HUES6 (cell line): Measurements from ENCODE around the gene FMO2.

Experiments used
- H3K27ac ChIP-seq: 2 replicates; pipeline ENCODE4 v1.7.0; 2013; ENCODE audit warnings: low read depth, mild to moderate bottlenecking, low read length, inconsistent platforms
- H3K27me3 ChIP-seq: 2 replicates; pipeline ENCODE4 v1.6.1; 2013; ENCODE audit warnings: low read length; ENCODE audit not compliant: control insufficient read depth, insufficient read depth
- H3K36me3 ChIP-seq: 2 replicates; pipeline ENCODE4 v1.6.1; 2013; ENCODE audit warnings: low read length; ENCODE audit not compliant: control insufficient read depth, insufficient read depth
- H3K4me1 ChIP-seq: 2 replicates; pipeline ENCODE4 v1.6.1; 2013; ENCODE audit warnings: low read length; ENCODE audit not compliant: control insufficient read depth, insufficient read depth
- H3K4me3 ChIP-seq: 2 replicates; pipeline ENCODE4 v1.5.1; 2013; ENCODE audit warnings: low read depth, low read length
- H3K9ac ChIP-seq: one replicate; pipeline ENCODE4 v1.6.1; 2013; ENCODE audit warnings: mild to moderate bottlenecking, low read length
- H3K9me3 ChIP-seq: 2 replicates; pipeline ENCODE4 v1.6.1; 2013; ENCODE audit warnings: low read depth, low read length; ENCODE audit not compliant: control insufficient read depth, insufficient read depth

Gene FMO2, protein sequence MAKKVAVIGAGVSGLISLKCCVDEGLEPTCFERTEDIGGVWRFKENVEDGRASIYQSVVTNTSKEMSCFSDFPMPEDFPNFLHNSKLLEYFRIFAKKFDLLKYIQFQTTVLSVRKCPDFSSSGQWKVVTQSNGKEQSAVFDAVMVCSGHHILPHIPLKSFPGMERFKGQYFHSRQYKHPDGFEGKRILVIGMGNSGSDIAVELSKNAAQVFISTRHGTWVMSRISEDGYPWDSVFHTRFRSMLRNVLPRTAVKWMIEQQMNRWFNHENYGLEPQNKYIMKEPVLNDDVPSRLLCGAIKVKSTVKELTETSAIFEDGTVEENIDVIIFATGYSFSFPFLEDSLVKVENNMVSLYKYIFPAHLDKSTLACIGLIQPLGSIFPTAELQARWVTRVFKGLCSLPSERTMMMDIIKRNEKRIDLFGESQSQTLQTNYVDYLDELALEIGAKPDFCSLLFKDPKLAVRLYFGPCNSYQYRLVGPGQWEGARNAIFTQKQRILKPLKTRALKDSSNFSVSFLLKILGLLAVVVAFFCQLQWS

DNA sequence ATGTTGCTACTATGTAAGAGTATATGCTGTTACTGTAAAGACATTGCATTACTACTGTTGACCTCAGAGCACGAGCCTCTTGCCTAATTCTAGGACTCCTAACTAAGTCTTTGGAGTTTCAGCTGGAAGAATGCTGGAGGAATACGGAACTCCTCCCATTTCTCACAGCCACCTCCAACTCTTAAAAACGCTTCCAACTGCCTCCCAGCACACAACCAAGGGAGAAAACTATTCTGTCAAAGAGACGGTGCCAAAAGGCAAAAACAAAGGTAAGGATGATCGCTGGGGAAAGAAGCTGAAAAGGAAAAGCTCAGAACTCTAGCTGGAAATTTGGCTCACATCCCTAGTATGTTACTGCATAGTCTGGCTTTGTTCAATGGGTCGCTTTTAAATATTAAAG, at the start of gene FMO2:
Gene FMO2 (plus strand): TSS at position 210 of the 400 bp plus-strand sequence. CDS start 414 bp downstream, outside the sequence.
- Histone ChIP-seq H3K9me3 (no peaks in the 10 kb centered on the region), H3K36me3 (no peaks in the 10 kb centered on the region), H3K9ac (no peak within 1 kb of the TSS), H3K27me3 (no peaks in the 10 kb centered on the region), H3K4me3 (no peak within 1 kb of the TSS), H3K4me1 (peaks cover 4% of the 10 kb centered on the region; the same call in 1 of the 2 replicates), H3K27ac (no peak within 1 kb of the TSS)

DNA sequence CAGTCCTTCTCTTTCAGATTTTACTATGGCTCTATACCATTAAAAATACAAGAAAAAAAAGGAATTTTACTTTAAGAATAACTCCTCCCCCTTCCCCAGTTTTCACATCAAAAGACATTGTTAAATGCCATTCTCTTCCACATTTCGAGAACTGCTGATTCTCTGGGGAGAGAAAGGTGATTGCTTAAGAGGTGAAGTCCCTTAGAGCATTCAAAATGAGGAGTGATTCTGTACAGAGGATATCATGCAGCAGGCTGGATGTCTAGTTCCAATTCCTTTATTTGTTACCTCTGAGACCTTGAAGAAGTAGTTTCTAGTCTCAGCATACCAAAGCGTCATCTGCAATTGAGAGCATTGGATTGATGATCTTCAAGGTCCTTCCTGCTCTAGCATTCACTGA, 47.5 kb upstream of the FMO2 start:
- Histone ChIP-seq H3K9me3 (no peaks in the 10 kb centered on the region), H3K36me3 (no peaks in the 10 kb centered on the region), H3K9ac (no peak overlapping the region), H3K27me3 (no peaks in the 10 kb centered on the region), H3K4me3 (no peak overlapping the region), H3K27ac (no peak overlapping the region), H3K4me1 (peaks cover 14% of the 10 kb centered on the region)

DNA sequence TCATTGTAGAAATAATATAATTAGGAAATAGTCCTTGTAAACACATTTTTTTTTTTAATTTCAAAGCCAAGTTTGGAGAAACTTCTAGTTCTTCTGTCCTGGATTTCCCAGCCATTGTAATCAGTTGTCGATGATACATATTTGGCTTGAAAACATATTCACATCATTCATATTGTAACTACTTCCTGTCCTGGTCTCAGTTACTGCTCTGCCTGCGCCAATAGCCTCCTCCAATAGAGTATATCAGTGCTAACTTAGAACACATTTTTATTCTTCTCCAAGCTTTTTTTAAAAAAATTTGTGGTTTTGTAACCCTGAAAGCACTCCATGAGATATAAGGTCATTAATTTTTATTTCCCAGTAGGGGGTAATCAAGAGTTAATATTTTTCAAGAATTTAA, 46.1 kb upstream of the FMO2 start:
- no peak overlapping the region for H3K4me3 ChIP-seq
- no peaks in the 10 kb centered on the region for H3K9me3 ChIP-seq
- no peaks in the 10 kb centered on the region for H3K27me3 ChIP-seq
- H3K9ac ChIP-seq: no peak overlapping the region
- H3K27ac ChIP-seq: no peak overlapping the region
- no peaks in the 10 kb centered on the region for H3K36me3 ChIP-seq
- peaks cover 14% of the 10 kb centered on the region for H3K4me1 ChIP-seq

DNA sequence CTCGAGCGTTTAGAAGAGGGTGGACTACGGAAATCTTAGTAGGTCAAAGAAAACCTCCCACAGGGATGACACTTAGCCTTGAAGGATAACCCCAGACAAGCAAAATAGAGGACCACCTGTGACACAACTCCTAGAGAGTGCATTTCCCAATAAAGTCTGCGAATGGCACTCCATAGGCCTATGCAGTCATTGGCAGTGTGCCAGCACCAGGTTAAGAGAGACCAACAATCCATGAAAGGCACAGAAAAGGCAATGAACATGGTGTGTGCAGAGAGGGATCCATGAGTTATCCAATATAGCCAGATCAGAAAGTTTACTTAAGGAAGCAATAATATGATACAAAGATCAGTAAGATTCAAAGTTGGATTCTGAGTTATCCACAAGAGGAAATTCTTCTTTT, 45.2 kb upstream of the FMO2 start:
- Histone ChIP-seq H3K9me3 (no peaks in the 10 kb centered on the region), H3K27ac (no peak overlapping the region), H3K27me3 (no peaks in the 10 kb centered on the region), H3K9ac (no peak overlapping the region), H3K4me1 (peaks cover 14% of the 10 kb centered on the region), H3K4me3 (no peak overlapping the region), H3K36me3 (no peaks in the 10 kb centered on the region)

DNA sequence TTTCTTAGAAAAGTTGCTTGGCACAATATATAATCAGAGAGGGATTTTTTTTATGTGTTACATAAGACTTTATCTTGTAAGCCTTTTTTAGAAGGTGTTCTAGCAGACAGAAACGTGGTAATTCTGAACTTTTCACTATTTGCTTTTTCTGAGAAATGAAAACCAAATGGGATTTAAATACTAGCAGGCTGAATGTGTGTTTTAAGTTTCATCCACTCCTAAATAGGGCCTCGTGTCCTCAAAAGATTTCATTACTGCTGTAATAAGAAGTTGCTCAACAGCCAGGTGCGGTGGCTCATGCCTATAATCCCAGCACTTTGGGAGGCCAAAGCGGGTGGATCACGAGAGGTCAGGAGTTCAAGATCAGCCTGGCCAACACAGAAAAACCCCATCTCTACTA, 44.7 kb upstream of the FMO2 start:
- Histone ChIP-seq H3K9me3 (no peaks in the 10 kb centered on the region), H3K4me3 (no peak overlapping the region), H3K9ac (no peak overlapping the region), H3K4me1 (peaks cover 14% of the 10 kb centered on the region), H3K27ac (no peak overlapping the region), H3K36me3 (no peaks in the 10 kb centered on the region), H3K27me3 (no peaks in the 10 kb centered on the region)

DNA sequence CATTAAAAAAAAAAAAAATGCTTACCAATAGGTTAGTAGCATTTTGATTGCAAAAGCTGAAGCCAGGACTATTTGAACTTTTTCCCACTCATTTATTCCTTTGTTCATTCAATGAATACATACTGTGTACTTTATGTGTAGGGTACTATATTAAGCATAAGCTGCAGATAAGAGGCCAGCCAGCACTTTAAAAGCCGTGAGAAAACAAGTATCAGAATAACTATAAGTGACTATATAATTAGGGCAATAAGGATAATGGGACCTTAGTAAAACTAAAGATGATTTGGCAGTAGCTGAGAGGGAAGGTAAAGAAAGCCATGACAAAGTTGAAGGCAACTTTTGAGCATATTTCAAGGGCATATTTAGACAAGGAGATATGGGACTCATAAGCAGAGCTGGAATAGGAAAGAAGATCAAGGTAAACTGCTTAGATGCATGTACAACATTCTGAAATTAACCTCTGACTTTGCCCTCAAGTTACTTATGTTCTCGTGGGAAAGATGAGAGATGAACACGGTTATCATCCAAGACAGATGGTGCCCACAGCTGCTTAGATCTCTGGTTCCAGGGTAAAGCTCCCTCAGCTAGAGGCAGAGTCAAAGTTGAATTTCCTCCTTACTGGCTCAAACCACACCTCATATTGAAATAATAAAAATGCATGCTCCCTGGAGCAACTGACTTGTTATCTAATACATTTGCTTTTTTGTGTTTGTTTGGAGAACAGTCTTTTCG, 44.0 kb upstream of the FMO2 start:
- Histone ChIP-seq H3K9ac (no peak overlapping the region), H3K9me3 (no peaks in the 10 kb centered on the region), H3K36me3 (no peaks in the 10 kb centered on the region), H3K4me1 (peaks cover 14% of the 10 kb centered on the region), H3K27ac (no peak overlapping the region), H3K4me3 (no peak overlapping the region), H3K27me3 (no peaks in the 10 kb centered on the region)

DNA sequence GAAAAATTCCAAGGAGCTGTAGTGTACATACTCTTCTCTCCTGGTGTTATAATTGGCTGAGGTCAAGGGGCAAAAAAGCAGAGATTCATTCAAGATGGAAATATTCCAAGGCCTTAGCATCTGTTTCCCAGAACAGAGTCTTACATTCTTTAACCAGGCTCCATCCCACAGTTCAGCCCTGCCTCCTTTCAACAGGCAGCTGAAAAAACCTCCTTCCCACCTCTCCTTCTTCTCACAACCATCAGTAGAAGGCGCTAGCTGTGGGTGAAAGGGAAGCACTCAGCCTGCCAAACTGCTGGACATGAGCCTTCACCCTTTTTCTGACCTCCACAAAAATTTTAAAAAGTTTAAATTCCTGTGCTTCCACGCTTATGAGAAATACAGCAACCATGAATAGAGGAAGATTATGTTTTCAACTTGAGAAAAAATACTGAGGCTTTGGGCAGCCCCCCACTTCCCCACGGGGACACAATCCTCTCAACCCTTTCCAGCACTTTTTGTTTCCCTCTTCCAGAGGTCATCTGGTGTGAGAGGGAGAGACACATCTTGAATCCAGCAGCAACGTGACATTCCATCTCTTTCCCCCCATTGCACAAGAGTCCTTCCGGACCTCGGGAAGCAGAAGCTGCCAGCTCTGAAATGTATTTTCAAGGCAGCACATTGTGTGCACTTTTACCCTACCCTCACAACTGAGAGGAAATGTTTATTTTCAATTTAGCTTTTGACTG, 43.2 kb upstream of the FMO2 start:
- H3K36me3 ChIP-seq: no peaks in the 10 kb centered on the region
- H3K9me3 ChIP-seq: no peaks in the 10 kb centered on the region
- H3K27me3 ChIP-seq: no peaks in the 10 kb centered on the region
- H3K4me1 ChIP-seq: peaks cover 14% of the 10 kb centered on the region
- no peak overlapping the region for H3K4me3 ChIP-seq
- H3K27ac ChIP-seq: no peak overlapping the region
- no peak overlapping the region for H3K9ac ChIP-seq

DNA sequence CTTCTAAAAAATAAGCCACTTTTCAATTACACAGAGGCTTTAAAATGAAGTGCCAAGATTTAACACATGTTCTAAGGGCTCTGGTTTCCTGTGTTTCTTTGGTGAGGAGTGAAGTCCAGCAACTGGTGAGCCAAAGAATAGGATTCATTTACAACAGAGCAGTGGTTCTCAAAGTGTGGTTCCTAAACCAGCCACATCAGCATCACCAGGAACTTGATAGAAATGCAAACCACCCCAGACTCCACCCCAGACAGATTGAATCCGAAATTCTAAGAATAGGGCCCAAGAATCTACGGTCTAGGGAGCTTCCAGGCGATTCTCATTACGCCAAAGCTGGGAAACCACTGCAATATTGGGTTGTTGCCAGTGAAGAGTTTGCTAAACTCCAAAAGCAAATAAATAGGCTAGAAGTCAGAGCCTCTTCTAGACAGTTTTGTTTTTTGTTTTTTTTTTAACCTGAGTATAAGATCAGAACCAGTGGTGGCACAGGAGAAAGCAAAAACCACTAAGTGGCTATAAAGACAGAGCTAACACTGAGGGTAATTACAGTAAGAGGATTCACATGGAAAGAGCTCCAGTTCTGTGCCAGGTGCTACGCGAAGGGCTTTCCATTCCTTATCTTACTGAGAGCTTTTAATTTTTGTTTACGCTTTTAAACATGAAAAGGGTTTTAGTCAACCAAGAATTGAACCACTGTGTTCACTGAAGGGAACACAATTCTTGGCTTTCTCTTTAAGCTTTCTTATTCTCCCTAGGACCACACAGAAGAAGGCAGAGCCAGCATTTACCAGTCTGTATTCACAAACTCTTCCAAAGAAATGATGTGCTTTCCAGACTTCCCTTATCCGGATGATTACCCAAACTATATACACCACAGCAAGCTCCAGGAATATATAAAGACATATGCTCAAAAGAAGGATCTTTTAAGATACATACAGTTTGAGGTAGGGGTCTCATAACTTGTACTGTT, 42.4 kb upstream of the FMO2 start:
- Histone ChIP-seq H3K4me3 (no peak overlapping the region), H3K36me3 (no peaks in the 10 kb centered on the region), H3K4me1 (peaks cover 8% of the 10 kb centered on the region), H3K9me3 (no peaks in the 10 kb centered on the region), H3K27me3 (no peaks in the 10 kb centered on the region), H3K9ac (no peak overlapping the region), H3K27ac (no peak overlapping the region)

DNA sequence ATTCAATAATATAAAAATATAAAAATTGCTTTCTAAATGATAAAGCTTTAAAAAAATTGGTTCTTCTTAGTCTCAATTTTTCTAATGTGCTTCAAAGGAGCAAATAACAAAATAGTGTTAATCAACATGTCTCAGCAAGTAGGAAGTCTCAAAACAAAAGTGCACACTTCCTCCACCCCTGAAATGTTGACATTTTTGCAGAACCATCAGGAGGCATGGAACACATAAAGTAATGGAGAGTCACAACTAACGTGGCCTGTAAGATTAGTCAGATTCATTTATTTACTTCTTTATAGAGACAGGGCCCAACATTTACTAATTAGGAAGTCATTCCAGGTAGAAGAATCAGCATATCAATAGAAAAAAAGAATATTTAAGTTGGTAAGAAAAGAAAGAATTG, 34.9 kb upstream of the FMO2 start:
- H3K9me3 ChIP-seq: no peaks in the 10 kb centered on the region
- H3K36me3 ChIP-seq: no peaks in the 10 kb centered on the region
- H3K4me3 ChIP-seq: no peak overlapping the region
- H3K4me1 ChIP-seq: no peaks in the 10 kb centered on the region
- no peak overlapping the region for H3K27ac ChIP-seq
- H3K9ac ChIP-seq: no peak overlapping the region
- H3K27me3 ChIP-seq: no peaks in the 10 kb centered on the region

DNA sequence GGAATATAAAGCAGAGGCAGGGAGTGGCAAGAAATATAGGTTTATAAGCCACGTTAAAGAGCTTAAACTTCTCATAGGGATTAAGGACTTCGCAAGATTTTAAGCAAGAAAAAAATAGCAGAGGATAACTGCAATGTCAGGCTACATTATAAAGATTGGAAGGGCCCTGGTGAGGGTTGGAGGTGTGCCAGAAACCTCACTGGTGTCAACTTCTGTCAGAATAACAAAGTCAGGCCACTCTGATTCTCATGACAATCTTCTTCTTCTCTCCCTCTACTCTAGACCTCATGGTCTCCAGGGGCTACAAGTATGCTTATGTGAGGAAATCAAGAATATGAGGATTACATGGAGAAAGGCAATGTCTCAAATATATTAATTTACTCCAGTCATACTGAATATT, 32.6 kb upstream of the FMO2 start:
- Histone ChIP-seq H3K36me3 (no peaks in the 10 kb centered on the region), H3K4me3 (no peak overlapping the region), H3K9me3 (no peaks in the 10 kb centered on the region), H3K9ac (no peak overlapping the region), H3K27me3 (no peaks in the 10 kb centered on the region), H3K27ac (no peak overlapping the region), H3K4me1 (no peaks in the 10 kb centered on the region)
